Neural crest cell (in vitro differentiated cells): Measurements from ENCODE around the gene CCDC78. TPM values are rescaled to one million over a fixed set of nuclear protein-coding genes. Genes with fewer than 3 reads are reported as not detected.

Source experiments
- DNase-seq: peaks from one replicate; pipeline ENCODE4 v3.0.0; 2021; ENCODE audit warnings: low read depth, mixed read lengths, low spot score
- H3K27ac Mint-ChIP-seq: one replicate; pipeline ENCODE4 v1.8.0; 2021; ENCODE audit warnings: mild to moderate bottlenecking, mixed read lengths; ENCODE audit not compliant: unreplicated experiment
- H3K27me3 Mint-ChIP-seq: 2 replicates; pipeline ENCODE4 v1.8.0; 2021; ENCODE audit warnings: low read depth, mild to moderate bottlenecking, mixed read lengths
- H3K36me3 Mint-ChIP-seq: 2 replicates; pipeline ENCODE4 v1.8.0; 2021; ENCODE audit warnings: low read depth, mild to moderate bottlenecking, mixed read lengths
- H3K4me1 Mint-ChIP-seq: 2 replicates; pipeline ENCODE4 v1.8.0; 2021; ENCODE audit warnings: mixed read lengths
- H3K4me3 Mint-ChIP-seq: one replicate; pipeline ENCODE4 v1.8.0; 2021; ENCODE audit warnings: mild to moderate bottlenecking, mixed read lengths
- H3K9me3 Mint-ChIP-seq: 2 replicates; pipeline ENCODE4 v1.8.0; 2021; ENCODE audit warnings: mixed read lengths
- total RNA-seq: library from RNA; stranded (reverse); gene quantifications from 2 replicates; pipeline ENCODE4 v1.2.1, GENCODE V29; 2021
- TF ChIP-seq, protein P1 (sequence below): fragments of 200-600 bp; sonication (generic); conservative IDR thresholded peaks from 2 replicates; pipeline ENCODE4 v1.5.0; 2021; ENCODE audit warnings: antibody characterized with exemption, mild to moderate bottlenecking

Gene CCDC78
- total RNA-seq, 1 donor from 2014 or later = 7.0 TPM

DNA sequence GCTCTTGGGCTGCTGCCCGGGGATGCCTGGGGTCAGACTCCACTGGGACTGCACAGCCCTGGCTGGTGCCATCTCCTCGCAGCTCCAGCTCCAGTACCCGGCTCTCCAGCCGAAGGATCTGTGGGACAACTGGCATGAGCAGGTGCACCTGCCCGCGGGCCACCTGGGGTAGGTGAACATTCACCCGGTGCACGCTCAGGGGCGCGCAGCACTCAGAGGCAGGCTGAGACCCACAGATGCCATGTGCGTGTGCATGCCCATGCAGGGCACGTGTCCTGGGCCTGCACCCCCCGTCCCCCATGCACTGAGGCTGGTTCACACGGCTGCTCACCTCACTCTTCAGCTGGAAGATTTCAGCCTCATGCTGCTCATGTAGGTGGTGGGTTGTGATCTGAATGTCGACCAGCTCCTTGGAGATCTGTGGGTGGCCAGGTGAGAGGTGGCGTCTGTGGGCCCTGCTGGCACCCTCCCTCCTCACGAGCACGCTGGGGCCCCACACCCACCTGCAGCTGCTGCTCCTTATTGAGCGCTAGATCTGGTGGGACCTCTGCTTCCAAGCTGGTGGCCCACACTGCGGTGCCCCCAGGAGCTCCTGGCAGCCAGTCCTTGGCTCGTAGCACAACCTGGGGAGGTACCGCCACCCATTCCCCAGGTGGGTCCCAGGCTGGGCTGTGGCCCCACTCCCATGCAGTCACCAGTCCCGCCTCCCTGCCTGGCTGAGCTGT is 618 bp downstream of the CCDC78 start:
- Mint-ChIP-seq H3K4me3 (peak overlapping the region; percentile 83), H3K9me3 (no peaks in the 10 kb centered on the region), H3K27ac (no peak overlapping the region), H3K36me3 (no peaks in the 10 kb centered on the region), H3K4me1 (no peaks in the 10 kb centered on the region), H3K27me3 (peaks cover 6% of the 10 kb centered on the region)
- TF ChIP-seq, protein P1, sequence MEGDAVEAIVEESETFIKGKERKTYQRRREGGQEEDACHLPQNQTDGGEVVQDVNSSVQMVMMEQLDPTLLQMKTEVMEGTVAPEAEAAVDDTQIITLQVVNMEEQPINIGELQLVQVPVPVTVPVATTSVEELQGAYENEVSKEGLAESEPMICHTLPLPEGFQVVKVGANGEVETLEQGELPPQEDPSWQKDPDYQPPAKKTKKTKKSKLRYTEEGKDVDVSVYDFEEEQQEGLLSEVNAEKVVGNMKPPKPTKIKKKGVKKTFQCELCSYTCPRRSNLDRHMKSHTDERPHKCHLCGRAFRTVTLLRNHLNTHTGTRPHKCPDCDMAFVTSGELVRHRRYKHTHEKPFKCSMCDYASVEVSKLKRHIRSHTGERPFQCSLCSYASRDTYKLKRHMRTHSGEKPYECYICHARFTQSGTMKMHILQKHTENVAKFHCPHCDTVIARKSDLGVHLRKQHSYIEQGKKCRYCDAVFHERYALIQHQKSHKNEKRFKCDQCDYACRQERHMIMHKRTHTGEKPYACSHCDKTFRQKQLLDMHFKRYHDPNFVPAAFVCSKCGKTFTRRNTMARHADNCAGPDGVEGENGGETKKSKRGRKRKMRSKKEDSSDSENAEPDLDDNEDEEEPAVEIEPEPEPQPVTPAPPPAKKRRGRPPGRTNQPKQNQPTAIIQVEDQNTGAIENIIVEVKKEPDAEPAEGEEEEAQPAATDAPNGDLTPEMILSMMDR = no peak
- no peak for DNase-seq

DNA sequence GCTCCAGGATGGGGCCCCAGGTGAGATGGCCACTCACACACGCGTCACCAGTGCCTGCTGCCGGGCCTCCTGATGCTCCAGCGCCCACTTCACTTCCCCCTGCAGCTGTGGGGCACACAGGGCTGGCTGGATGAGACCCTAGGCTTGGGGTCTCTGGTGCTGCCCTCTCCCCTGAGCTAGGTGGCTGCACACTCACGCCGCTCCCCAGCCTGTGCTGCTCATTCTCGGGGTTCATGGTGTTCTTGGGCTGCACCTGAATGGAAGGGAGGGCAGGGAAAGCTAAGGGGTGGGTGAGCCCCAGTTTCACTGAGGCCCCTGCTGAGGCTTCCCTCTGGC is 1.2 kb downstream of the CCDC78 start:
- peaks cover 10% of the 10 kb centered on the region for H3K27me3 Mint-ChIP-seq
- H3K4me3 Mint-ChIP-seq = peak overlapping the region; percentile 83
- no peak for DNase-seq
- H3K9me3 Mint-ChIP-seq = no peaks in the 10 kb centered on the region
- TF ChIP-seq, protein P1 = no peak
- peaks cover 5% of the 10 kb centered on the region for H3K4me1 Mint-ChIP-seq
- no peaks in the 10 kb centered on the region for H3K36me3 Mint-ChIP-seq
- no peak overlapping the region for H3K27ac Mint-ChIP-seq

DNA sequence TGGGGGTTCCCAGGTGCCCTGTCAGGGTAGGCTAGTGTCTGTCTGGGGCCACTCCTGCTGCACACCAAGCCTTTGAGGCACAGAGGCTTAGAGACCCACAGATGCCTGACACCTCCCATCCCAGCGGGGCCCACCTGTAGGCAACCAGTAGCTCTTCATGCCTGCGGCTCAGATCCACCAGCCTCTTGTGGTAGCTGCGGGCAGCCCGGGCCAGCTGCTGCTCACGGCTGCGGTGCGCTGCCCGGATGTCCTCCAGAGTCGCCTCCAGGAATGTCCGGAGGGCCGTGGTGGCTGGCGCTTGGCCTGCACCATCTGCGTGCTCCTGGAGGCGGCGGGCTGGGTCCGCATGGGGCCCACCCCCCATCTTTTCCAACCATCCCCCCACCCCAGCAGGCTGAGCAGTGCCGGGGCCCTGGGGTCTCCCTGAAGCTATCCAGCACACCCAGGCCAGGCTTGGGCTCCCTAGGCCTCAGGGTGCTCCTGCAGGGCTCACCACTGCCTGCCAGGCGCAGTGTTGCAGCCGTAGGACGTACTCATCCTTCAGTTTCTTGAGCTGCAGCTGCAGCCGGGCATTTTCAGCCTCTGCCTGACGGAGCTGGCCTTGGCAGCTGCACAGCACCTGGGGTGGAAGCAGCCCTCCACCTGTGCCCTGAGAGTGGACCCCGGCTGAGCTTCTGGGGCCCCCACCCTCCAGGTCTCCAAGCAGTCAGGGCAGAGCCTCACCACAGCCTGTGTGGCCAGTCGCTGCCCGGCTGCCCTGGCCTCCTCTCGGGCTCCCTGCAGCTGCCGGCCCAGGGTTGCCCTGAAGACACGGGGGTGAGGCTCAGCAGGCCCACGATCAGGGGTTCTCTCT is 1.8 kb downstream of the CCDC78 start:
- Mint-ChIP-seq H3K4me3 (peak overlapping the region; percentile 83), H3K9me3 (no peaks in the 10 kb centered on the region), H3K27ac (no peak overlapping the region), H3K36me3 (no peaks in the 10 kb centered on the region), H3K4me1 (peaks cover 11% of the 10 kb centered on the region), H3K27me3 (peaks cover 12% of the 10 kb centered on the region)
- no peak for DNase-seq
- TF ChIP-seq, protein P1 = no peak

DNA sequence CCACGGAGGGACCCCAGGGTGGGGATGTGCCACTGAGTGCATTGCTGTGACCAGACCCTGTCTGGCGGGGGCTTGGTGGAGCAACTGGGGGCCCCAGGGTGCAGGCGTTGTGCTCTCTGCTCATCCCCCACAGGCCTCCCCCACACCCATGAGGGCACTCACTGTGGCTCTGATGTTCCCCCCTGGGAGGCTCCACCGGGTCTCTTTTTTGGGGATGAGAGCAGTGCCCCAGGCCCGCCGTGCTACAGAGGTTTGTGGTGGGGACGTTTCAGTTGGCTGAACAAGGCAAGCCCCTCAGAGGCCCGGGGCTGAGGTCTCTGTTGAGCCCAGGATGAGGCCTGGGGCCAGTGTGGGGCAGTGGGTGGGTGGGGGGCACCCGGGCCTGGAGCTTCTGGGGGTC is 2.5 kb downstream of the CCDC78 start:
- Mint-ChIP-seq H3K4me1 (peaks cover 19% of the 10 kb centered on the region), H3K27me3 (peaks cover 12% of the 10 kb centered on the region), H3K9me3 (no peaks in the 10 kb centered on the region), H3K36me3 (no peaks in the 10 kb centered on the region), H3K4me3 (peak overlapping the region; percentile 57), H3K27ac (no peak overlapping the region)
- TF ChIP-seq, protein P1 = no peak
- DNase-seq = no peak

- H3K36me3 Mint-ChIP-seq = no peaks in the 10 kb centered on the region
- no peak for DNase-seq
- peaks cover 21% of the 10 kb centered on the region for H3K4me1 Mint-ChIP-seq
- H3K27me3 Mint-ChIP-seq = peaks cover 12% of the 10 kb centered on the region
- peak overlapping the region; percentile 72 for H3K4me3 Mint-ChIP-seq
- H3K9me3 Mint-ChIP-seq = no peaks in the 10 kb centered on the region
- no peak overlapping the region for H3K27ac Mint-ChIP-seq
- TF ChIP-seq, protein P1 = no peak
Measured at GRCh38 chr16:722835-723633, 3.2 kb downstream of the CCDC78 start.
